A673 (cell line): ENCODE data around the gene EIPR1. TPM values are rescaled to one million over a fixed set of nuclear protein-coding genes. Genes with fewer than 3 reads are reported as not detected.

Experiments
- BruUV-seq: library from RNA; stranded (reverse); fragments of 400-500 nt; replicated peaks from 2 replicates; lab custom pipeline; 2021; lab: Mats Ljungman, UMichigan
- CTCF ChIA-PET: fragments of 300-600 bp; sonication (Branson Sonifier 250); formaldehyde crosslinking; loops from one replicate; lab custom pipeline; 2022; ENCODE audit warnings: antibody characterized with exemption; lab: Charles Lee
- POLR2A ChIA-PET: fragments of 300-600 bp; sonication (Branson Sonifier 250); formaldehyde crosslinking; loops from one replicate; lab custom pipeline; 2022; ENCODE audit warnings: antibody characterized with exemption; ENCODE audit not compliant: low non-redundant PET; lab: Charles Lee
- DNase-seq: peaks from one replicate; pipeline ENCODE4 v3.0.0-alpha.2; 2015; ENCODE audit warnings: low spot score
- H3K27ac ChIP-seq: fragments of 200-600 bp; sonication (generic); 2 replicates; pipeline ENCODE4 v1.5.1; 2016; ENCODE audit warnings: mixed run types, low read depth, mild to moderate bottlenecking, mixed read lengths, antibody characterized with exemption, low read length; ENCODE audit not compliant: poor library complexity, severe bottlenecking
- H3K27me3 ChIP-seq: fragments of 200-600 bp; sonication (generic); replicated peaks from 2 replicates; pipeline ENCODE4 v1.6.1; 2017; ENCODE audit warnings: mixed run types, low read depth, mild to moderate bottlenecking, mixed read lengths, antibody characterized with exemption, low read length; ENCODE audit not compliant: insufficient read depth, poor library complexity
- H3K36me3 ChIP-seq: fragments of 200-600 bp; sonication (generic); 2 replicates; pipeline ENCODE4 v1.6.1; 2016; ENCODE audit warnings: mixed run types, mild to moderate bottlenecking, mixed read lengths, antibody characterized with exemption, low read length; ENCODE audit not compliant: insufficient read depth, poor library complexity, severe bottlenecking
- H3K4me1 ChIP-seq: fragments of 200-600 bp; sonication (generic); 2 replicates; pipeline ENCODE4 v1.6.1; 2017; ENCODE audit warnings: mixed run types, mild to moderate bottlenecking, mixed read lengths, antibody characterized with exemption, low read length; ENCODE audit not compliant: insufficient read depth, poor library complexity, severe bottlenecking
- H3K4me3 ChIP-seq: fragments of 200-600 bp; sonication (generic); 2 replicates; pipeline ENCODE4 v1.5.1; 2016; ENCODE audit warnings: low read depth, mixed run types, mild to moderate bottlenecking, mixed read lengths, low read length; ENCODE audit not compliant: poor library complexity, severe bottlenecking
- H3K9me3 ChIP-seq: fragments of 200-600 bp; sonication (generic); 2 replicates; pipeline ENCODE4 v1.6.1; 2016; ENCODE audit warnings: mixed run types, low read depth, mild to moderate bottlenecking, mixed read lengths, antibody characterized with exemption, low read length; ENCODE audit not compliant: poor library complexity, severe bottlenecking
- CTCF ChIP-seq: fragments of 300-800, 200-600 bp; sonication (generic); conservative IDR thresholded peaks from 2 replicates; pipeline ENCODE4 v1.5.1; 2017; ENCODE audit warnings: low read depth, mild to moderate bottlenecking, antibody characterized with exemption, low read length, moderate library complexity, mixed read lengths
- EZH2 ChIP-seq: fragments of 200-600 bp; sonication (generic); IDR thresholded peaks from 2 replicates; pipeline ENCODE4 v1.6.1; 2017; ENCODE audit warnings: borderline replicate concordance, low read depth, mild to moderate bottlenecking, mixed read lengths, antibody characterized with exemption, low read length; ENCODE audit not compliant: poor library complexity, severe bottlenecking
- intact Hi-C: fragments of 100-400 bp; cut with micrococcal nuclease; formaldehyde crosslinking; loops from one replicate; pipeline ENCODE4 v1.10.0; 2022; ENCODE audit not compliant: unreplicated experiment
- total RNA-seq: library from RNA; stranded (reverse); gene quantifications from 2 replicates; pipeline ENCODE4 v1.2.3, GENCODE V29; 2021

EIPR1 gene
- total RNA-seq, 1 experiment from 2014 or later, result 37.0 TPM

- intact Hi-C loops, result loop anchor here (1.0 to 2.0 kb wide), 2 partner anchors 124 to 302 kb away; no protein-coding TSS in a partner anchor
- no peaks in the 10 kb centered on the region for H3K27me3 ChIP-seq
- no peaks in the 10 kb centered on the region for H3K36me3 ChIP-seq
- peak overlapping the region; percentile 78 for H3K27ac ChIP-seq
- POLR2A ChIA-PET, result no interaction called here
- TSS peak; percentile 76 for BruUV-seq
- H3K4me1 ChIP-seq, result peaks cover 11% of the 10 kb centered on the region
- DNase-seq, result no peak
- no peak for TF ChIP-seq CTCF
- TF ChIP-seq EZH2, result no peak
- H3K4me3 ChIP-seq, result peak overlapping the region; percentile 31
- CTCF ChIA-PET, result interaction anchor here (1.5 kb wide), 1 partner anchor 301 kb away, joined by 3 read pairs; no protein-coding TSS in a partner anchor
- no peaks in the 10 kb centered on the region for H3K9me3 ChIP-seq
These were observed 74.7 kb downstream of the EIPR1 start for GRCh38 chr2:3302751-3303582.

GRCh38 chr2:3302421-3302750 lies 75.2 kb downstream of the EIPR1 start:
- BruUV-seq, result no TSS peak
- intact Hi-C loops, result loop anchor here (2.0 kb wide), 1 partner anchor 302 kb away; no protein-coding TSS in a partner anchor
- Histone ChIP-seq H3K27ac (peak overlapping the region; percentile 78), H3K9me3 (no peaks in the 10 kb centered on the region), H3K4me1 (peaks cover 10% of the 10 kb centered on the region), H3K36me3 (no peaks in the 10 kb centered on the region), H3K27me3 (no peaks in the 10 kb centered on the region), H3K4me3 (no peak overlapping the region)
- no peak for DNase-seq
- CTCF ChIA-PET, result no interaction called here
- no peak for TF ChIP-seq EZH2
- TF ChIP-seq CTCF, result no peak
- POLR2A ChIA-PET, result no interaction called here

GRCh38 chr2:3301001-3301400 lies 76.6 kb downstream of the EIPR1 start:
- Histone ChIP-seq H3K9me3 (no peaks in the 10 kb centered on the region), H3K4me3 (no peak overlapping the region), H3K36me3 (no peaks in the 10 kb centered on the region), H3K4me1 (peaks cover 10% of the 10 kb centered on the region), H3K27me3 (no peaks in the 10 kb centered on the region), H3K27ac (no peak overlapping the region)
- CTCF ChIA-PET, result no interaction called here
- TF ChIP-seq CTCF (no peak), EZH2 (no peak)
- DNase-seq, result no peak
- intact Hi-C loops, result no loop called here
- POLR2A ChIA-PET, result no interaction called here
- BruUV-seq, result no TSS peak
